HG03039 (cell line): ENCODE results near the gene CCDC182.

Experiments
- ATAC-seq: cut with Tn5 transposase; IDR thresholded peaks from one replicate; pipeline ENCODE4 v1.9.1; 2021; ENCODE audit warnings: mild to moderate bottlenecking, moderate library complexity; ENCODE audit not compliant: unreplicated experiment

Gene CCDC182

DNA sequence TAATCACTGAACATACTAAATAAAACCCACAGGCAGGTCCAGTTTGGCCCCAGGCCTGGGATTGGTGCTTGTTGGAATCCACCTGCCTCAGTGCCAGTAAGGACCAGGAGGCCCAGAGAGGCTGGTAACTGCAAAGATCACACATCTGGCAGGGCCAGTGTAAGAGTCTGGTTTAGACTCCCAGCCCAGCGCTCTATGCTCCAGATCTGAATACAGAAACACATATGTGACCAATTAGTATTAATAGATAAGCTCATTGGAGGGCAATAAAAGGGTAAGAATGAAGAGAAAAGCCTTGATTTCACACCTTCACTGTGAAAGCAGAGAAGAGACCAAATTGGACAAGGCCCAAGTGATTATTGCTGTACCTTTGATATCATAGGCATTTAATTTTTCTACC is 13.6 kb upstream of the CCDC182 start:
- ATAC-seq = no peak

DNA sequence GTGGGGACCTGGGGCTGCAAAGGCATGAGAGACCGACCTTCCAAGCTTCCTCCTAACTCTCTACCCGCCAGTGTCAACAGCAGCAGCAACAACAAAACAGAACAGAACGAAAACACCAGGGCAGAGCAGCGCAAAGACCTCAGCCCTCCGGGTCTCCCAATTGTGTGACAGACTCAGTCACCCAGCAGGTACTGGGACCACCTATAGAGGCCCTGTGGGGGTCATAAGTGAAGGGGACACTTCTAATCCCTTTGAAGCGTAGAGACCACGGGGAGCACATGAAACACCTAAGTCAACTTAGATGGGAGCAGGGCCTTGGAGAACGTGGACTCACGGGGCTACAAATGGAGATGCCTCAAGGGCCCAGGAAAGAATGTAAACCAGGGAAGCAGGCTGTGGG is 12.6 kb upstream of the CCDC182 start:
- ATAC-seq = no peak

DNA sequence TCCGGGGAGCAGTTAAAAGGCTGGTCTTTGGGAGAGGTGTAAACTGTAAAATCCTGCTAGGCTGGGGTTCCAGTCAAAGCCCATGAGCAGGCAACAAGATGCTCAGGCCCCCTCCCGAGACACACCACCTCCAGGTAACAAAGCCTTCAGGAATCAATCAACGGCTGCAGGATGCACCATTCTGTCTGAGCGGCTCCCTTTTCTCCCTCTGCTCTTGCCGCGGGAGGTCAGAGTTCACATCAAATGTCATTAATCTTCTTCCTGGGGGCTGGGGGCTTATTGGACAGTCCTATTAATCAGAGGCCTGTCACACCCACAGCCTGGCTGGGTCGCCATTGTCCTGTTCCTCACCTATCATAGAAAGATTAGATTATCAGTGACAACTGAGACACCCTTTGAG is 11.9 kb upstream of the CCDC182 start:
- no peak for ATAC-seq

DNA sequence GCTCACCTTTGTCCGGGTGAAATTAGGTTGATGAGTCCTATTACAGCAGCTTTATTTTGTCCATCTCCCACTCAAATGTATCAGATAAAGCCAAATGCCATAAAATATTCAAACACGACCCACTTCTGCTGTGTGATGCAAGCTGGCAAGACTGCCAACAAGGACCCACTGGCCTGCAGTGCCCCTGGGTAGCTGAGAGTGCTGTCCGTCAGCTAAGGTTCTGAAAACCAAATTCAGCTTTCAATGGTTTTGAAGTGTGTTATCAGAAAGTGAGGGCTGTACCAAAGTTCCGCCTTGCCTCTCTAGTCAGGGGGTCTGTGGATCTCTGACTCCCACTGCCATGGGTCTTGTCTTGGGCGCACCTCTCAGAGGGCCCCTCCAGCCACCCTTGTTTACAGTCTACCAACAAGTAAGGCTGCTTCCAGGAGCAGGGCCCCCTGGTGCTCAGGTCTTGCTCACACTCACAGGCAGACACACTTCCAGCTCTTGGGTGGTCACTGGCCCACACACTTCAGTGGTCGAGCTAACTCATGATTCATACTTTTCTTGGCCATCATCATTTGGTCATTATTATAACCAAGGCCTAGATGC is 10.5 kb upstream of the CCDC182 start:
- ATAC-seq = no peak

DNA sequence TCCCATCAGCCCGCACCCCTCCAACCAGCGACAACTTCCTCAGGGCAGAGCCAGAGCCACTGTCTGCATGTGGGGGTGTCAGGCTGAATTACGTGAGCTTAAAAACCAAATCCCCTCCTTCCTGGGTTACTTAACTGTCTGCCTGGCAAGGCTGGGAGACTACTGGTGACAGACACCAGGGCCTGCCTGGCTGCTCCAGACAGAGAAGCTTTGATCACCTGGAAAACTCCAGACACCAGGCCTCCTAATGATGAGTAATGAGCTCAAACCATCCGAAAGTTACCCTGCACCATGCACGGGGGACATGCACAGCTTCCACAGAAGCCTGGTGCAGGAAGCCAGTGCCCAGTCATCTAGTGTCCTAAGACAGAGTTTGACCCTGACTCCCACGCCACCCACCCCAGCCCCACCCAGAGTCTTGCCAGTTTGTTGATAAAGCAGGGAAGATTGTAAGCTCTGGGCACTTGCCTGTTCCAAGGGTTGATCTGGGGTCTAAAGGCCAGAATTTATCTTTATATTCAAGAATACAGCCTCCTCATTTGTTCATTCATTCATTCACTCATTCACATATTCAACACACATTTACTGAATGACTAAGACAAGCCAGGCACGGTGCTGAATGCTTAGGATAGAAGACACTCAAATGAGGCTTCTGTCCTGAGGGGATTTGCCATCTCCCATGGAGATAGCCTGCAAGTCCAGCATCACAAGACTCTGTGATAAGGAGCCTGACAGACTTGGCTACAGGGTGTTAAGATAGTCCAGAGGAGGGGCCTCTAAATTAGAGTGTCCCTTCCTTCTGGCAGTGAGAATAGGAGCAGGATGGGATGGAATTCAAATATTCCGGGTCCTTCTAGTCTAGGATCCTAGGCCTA is 7.2 kb upstream of the CCDC182 start:
- ATAC-seq = no peak

DNA sequence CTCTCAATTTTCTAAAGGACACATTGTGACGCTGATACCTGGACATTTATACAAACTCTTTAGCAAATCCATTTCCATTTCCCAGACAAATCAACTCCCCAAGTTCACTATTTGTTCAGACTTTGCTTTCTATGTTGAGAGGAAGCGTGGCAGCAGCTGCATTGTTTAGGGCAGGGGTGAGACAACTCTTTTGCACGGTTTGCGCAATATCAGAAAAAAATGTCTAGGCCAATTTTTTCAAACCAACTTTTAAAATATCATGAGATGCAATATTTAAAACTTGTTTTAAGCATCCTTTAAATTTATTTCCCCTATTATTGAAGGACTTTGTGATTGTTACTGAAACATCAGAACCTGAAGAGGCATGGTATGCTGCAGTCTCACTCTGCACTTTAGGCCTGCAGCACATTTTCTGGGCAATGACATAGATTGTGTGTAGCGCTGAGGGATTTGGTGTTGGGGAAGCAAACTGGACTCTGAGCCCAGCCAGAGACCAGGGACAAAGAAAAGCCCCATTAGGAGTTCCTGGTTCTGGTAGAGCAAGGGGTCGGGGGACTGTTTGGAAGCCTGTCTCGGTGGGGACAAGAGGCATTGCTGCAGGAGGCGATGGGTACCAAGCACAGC is 6.4 kb upstream of the CCDC182 start:
- ATAC-seq = no peak

DNA sequence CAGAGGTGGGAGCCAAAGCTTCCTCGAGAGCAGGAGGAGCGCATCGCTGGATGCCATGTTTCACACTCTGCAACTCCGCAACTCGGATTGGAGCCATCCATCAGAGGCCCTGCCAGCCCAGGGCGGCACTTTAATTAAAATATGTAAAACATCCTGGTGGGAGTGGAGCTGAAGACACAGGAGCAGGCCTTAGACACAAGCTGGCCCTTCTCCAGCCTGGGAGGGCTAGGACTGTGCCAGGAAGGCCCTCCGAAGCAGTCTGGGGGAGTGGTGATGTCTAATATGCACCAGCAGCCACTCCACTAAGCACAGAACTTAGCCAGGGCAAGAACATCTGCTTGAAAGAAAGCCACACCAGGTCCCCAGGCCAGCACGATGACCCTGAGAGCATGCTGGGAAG is 5.8 kb upstream of the CCDC182 start:
- ATAC-seq = no peak

DNA sequence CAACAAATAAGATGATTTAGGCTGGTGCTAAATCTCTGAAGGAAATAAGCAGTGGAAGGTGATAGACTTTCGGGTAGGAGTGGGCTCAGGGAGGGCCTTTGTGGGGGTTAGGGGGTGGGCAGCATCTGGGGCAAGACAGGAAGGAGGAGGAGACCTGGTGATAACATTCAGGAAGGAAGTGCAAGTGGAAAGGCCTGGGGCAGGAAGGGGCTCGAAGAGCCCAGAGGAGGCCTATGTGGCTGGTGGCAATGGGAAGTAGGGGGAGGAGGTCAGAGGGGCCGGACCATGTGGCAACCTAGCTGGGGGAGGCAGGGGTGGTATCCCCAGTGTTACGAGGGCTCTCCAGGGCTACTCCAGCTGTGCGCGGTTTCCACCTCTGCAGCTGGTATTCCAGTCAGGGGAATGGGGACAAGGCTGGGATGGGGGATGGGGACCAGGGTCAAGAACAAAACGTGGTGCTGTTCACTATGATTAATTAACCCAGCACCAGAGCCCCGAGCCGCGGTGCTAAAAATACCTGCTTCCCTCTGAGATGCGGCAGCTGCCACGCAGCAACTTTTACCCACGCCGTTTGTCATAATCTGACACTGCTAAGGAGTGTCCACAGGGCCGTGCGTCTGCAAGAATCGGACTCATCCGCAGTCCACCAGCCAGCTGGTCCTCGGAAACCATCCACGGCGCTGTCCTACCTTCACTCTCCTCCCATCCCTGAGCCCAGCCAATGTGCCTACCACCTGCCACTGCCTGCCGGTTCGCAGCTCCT is 5.2 kb upstream of the CCDC182 start:
- ATAC-seq = no peak

DNA sequence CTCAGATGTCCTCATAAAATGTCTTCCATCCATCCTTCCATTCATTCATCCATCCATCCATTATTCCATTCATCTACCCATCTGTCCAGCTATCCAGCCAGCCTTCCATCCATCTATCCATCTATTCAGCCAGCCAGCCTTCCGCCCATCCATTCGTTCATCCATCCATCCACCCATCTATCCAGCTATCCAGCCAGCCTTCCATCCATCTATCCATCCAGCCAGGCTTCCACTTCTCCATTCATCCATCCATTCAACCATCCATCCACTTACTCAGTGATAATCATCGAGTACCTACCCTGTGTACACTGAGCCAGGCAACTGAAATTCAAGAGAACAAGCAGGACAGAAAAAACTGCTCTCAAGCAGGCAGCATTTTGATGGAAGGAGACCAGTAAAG is 4.6 kb upstream of the CCDC182 start:
- ATAC-seq = no peak

DNA sequence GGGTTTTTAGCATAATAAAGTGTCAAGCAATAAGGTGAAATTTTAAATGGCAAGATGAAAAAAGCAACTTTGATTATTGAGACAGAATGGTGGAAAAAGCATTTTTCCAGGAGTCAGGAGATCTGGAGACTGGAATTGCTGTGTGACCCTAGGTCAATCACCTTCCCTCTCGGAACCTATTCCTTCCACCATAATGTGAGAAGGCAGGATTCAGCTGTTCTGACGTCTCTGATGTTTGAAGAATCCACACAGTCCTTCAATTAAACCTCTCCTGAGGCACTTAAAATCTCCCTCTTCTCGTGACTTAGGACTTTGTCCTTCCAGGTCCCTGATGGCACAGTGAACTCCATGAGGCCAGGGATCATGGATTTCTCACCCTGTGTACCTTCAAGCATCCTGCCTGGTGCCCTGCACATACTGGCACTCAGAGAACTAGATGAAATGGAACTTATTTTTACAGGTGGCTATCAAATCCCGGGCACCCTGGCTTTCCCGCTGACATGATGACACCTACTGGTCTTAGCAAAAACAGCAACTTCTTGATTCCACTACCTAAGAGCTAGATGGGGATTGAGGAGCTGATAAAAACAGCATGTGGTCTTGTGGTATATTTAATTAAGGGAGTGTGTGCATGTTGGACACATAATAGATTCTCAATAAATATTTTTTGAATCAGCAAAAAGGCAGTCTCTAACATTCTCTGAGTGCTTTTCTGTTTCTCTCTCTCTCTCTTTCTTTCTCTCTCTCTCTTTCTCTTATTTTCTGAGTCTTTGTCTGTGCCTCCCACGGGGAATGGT is 2.3 kb upstream of the CCDC182 start:
- no peak for ATAC-seq

DNA sequence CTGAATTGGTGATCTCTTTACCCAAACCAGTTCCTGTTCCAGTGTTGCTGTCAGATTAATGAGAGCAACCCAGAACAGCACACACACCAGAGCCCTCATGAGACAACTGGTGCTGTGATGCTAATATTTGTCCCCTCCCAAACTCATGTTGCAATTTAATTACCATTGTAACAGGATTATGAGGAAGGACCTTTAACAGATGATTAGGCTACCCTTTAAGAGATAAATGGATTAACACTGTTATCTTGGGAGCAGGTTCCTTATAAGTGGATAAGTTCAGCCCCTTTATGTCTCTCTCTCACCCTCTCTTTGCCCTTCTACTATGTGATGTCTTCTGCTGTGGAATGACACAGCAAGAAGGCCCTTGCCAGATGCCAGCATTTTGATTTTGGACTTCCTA is 1.1 kb upstream of the CCDC182 start:
- no peak for ATAC-seq

DNA sequence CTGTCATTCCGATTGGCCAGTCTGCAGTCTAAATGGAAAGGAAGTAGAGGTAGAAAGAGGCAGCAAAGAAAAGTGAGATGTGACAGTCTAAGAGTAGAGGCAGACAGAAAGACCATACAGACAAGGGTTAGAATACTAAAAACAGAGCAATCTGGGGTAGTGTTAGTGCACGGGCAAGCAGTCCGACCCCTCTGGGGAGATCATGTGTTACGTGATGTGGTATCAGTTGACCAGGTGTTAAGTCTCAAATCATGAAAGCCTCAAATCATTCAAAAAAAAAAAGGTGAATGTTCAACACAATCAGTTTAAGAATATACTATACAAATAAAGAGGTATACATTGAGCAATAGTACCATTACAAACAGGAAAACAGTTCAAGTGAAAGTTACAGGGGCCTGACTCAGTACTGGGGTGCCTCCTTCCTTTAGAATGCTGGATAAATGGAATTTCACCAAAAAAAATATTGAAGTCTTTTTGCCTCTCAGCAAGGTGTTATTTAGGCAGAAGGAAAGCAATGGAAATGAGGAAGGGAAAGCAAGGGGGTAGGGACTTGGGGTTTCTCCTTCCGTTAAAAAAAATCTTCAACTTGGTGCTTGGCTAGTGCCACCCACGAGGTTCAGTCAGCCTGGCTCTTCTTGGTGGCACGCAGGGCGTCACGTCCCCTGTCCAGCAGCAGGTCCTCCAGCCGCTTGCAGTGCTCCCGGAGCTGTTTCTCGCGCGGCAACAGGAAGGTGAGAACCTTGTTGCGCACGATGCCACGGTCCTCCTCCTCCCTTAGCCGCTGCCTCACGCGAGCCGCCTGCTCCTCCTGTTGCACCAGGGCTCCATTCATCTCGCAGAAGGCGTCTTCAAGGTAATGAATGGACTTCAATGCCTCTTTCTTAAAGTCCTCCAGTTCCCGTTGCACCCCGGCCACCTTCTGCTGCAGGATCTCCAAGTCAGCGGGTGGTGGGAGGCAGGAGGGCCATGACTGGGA is 616 bp downstream of the CCDC182 start:
- ATAC-seq = no peak

DNA sequence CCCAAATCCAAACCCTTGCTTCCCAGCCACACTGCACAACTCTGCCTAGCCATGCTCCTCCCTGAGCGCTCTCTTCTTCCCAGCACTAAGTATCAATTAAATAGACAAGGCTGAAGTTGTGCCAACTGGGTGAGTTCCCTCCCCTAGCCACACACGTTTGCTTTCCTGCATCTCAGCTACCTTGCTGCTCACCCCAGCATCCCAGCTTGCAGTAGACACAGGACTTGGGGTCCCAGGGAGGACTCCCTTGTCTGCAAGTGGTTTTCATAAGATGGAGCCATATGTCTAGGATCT is 4.9 kb downstream of the CCDC182 start:
- no peak for ATAC-seq

DNA sequence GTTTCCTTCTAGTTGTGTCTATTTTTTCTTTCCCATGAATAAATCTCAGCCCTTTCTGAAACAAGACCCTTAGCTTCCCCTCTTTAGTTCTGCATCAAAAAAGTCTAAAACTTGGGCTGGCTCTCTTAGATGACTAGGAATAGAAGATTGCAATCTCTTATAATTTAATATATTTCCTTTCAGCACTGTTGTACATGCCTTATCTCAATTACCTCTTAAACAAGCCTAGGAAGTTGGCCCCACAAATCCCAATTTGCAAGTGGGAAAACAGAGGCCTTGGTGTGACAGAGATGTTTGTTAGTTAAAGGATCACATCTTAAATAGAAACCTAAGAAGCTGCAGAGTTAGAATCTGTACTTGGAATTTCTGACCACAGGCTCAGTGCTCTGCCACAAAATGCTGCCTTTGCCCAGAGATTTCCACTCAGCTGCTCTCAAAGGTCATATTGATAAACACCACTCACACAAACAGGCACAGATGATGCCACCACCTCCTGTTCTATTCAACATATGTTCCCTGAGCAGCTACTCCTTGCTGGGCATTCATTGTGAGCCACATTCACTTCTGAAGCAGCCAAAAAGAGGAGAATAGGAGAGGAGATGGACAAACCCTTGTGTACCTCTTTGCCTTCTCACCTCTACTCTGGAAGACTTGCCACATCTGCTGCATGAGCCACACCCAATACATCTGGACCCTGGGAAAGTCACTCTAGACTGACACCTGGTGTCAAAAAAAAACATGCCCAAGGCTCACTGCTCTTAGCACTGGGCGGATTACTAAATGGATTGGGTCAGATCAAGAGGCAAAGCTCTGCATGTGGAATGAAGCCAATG is 5.5 kb downstream of the CCDC182 start:
- ATAC-seq = no peak

DNA sequence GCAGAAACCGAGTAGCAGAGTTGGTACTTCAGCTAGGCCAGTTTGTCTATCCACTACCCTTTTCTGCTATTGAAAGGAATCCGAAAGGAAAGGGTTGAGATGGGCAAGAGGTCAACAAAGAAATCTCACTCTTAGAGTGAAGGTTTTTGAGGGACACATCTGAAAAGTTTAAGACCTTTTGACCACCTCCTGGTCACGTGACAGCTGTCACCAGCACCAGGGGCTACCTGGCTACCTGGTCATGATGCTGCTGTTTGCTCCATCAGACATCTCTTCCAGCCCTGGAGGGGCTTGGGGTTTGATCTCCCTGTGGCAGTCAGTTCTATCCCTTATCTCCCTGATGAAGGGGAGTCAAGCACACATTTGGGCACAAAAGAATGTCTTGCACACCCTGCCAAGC is 7.6 kb downstream of the CCDC182 start:
- no peak for ATAC-seq

DNA sequence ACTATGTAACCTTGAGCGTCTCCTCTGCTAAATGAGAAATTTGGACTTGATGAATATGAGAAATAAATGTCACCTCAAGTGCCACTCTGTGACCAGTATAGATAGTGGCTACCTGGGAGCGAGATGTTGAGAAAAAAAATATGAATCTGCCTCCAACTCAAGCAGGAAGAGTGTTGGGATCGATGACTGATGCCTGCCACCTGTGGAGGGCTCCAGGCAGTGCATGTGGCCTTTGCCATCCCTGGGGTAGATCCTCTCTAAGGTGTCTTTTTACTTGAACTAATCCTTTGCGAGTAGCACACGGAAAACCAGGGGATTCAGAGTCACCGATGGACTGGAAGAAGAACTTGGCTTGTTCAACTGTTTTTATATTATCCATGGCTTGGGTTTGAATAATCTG is 9.4 kb downstream of the CCDC182 start:
- no peak for ATAC-seq

DNA sequence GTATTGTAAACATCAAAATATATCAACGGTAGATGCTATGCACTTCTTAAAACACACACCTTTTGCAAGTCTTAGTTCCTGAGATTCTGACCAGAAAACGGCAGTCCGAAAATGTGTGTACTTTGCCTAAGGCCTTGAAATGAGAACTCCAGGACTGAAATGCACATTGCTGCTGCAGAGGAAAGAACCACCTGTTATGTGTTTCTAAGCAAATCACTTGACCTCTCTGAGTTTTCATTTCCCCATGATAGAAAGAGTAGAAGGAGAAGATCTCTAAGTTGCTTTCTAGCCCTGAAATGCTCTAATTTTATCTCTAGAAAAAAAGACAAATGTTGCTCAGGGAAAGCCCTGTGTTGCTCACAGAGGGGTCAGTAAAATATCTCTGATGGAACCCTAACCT is 9.9 kb downstream of the CCDC182 start:
- no peak for ATAC-seq

DNA sequence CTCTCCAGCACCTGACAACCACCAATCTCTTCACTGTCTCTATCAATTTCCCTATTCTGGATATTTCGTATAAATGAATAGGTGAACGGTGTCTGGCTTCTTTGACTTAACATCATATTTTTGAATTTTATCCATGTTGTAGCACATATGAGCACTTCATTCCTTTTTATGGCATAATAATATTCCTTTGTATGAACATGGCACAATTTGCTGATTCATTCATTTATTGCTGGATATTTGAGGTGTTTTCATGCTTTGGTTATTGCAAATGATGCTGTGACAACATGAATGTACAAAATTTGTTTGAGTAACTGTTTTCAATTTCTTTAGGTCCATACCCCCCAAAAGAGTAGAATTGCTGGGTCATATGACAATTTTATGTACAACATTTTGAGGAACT is 12.0 kb downstream of the CCDC182 start:
- no peak for ATAC-seq

DNA sequence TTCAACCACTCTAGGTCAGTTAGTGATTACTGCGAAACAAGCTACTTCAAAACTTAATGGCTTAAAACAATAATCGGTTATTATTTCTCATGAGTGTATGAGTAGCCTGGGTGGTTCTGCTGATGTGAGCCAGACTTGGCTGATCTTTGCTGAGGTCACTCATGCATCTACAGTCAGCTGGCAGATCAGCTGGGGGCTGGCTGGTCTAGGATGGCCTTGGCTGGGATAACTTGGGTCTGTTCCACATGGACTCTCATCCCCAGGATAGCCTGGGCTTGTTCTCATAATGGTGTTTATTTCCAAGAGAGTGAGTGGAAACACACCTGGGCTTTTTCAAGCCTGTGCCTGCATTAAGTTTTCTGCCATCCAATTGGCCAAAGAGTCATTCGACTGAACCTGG is 13.0 kb downstream of the CCDC182 start:
- no peak for ATAC-seq
